SK-N-SH (cell line): ENCODE measurements around the gene DDX24. TPM values are rescaled to one million over a fixed set of nuclear protein-coding genes. Genes with fewer than 3 reads are reported as not detected.
A peak's percentile ranks its signal among the peaks of the same experiment; 100 is the strongest.

ENCODE experiments used
- CTCF ChIA-PET: fragments of 300-600, 350-600 bp; formaldehyde crosslinking; extraction: SDS; loops from one replicate; lab custom pipeline; 2021; lab: Yijun Ruan, JAX
- POLR2A ChIA-PET: fragments of 350-600 bp; sonication (Branson Sonifier 250); formaldehyde crosslinking; extraction: SDS; loops from one replicate; lab custom pipeline; 2020; ENCODE audit warnings: antibody characterized with exemption, inconsistent platforms; lab: Yijun Ruan, JAX
- DNase-seq: peaks from one replicate; pipeline ENCODE4 v3.0.0; 2012
- H2AFZ ChIP-seq: fragments of 200-600 bp; sonication (generic); 2 replicates; pipeline ENCODE4 v1.8.1; 2016; ENCODE audit warnings: antibody characterized with exemption, mild to moderate bottlenecking, low read depth
- H3F3A ChIP-seq: fragments of 200-600 bp; sonication (generic); replicated peaks from 2 replicates; pipeline ENCODE3; 2016; ENCODE audit warnings: antibody characterized with exemption, mild to moderate bottlenecking; ENCODE audit not compliant: insufficient read depth
- H3K27ac ChIP-seq, 2 experiments: fragments of 200-500 bp in 1 of 2; fragments of 200-600 bp in 1 of 2; sonication (Bioruptor generic) in 1 of 2; sonication (generic), shearing (Covaris generic) in 1 of 2; 2 replicates each; pipeline versions ENCODE4 v1.5.1 to v1.6.1; 2014 to 2016; ENCODE audit warnings: low read depth in 2 of 2, inconsistent platforms in 1 of 2, low read length in 1 of 2, mild to moderate bottlenecking in 1 of 2, mixed read lengths in 1 of 2
- H3K27me3 ChIP-seq: fragments of 200-600 bp; sonication (generic), shearing (Covaris generic); 2 replicates; pipeline ENCODE4 v1.6.1; 2016; ENCODE audit warnings: mixed run types; ENCODE audit not compliant: insufficient read depth
- H3K36me3 ChIP-seq, 2 experiments: fragments of 200-500 bp in 1 of 2; fragments of 200-600 bp in 1 of 2; sonication (Bioruptor generic) in 1 of 2; sonication (generic) in 1 of 2; replicated peaks in 1 of 2; 2 replicates each; pipeline versions ENCODE3 to v1.5.1; 2014 to 2016; ENCODE audit warnings: low read length in 1 of 2, mild to moderate bottlenecking in 1 of 2; ENCODE audit not compliant: insufficient read depth in 2 of 2, control insufficient read depth in 1 of 2
- H3K4me1 ChIP-seq, 2 experiments: fragments of 200-500 bp in 1 of 2; fragments of 200-600 bp in 1 of 2; sonication (Bioruptor generic) in 1 of 2; sonication (generic), shearing (Covaris generic) in 1 of 2; 2 replicates each; pipeline versions ENCODE4 v1.5.1 to v1.6.1; 2014 to 2016; ENCODE audit warnings: low read depth in 1 of 2, low read length in 1 of 2, mixed run types in 1 of 2; ENCODE audit not compliant: insufficient read depth in 2 of 2, control insufficient read depth in 1 of 2
- H3K4me2 ChIP-seq: fragments of 200-600 bp; sonication (generic), shearing (Covaris generic); 2 replicates; pipeline ENCODE4 v1.6.1; 2017; ENCODE audit warnings: mixed run types
- H3K4me3 ChIP-seq, 2 experiments: fragments of 200-500 bp in 1 of 2; fragments of 200-600 bp in 1 of 2; sonication (Bioruptor generic) in 1 of 2; sonication (generic), shearing (Covaris generic) in 1 of 2; 2 replicates each; pipeline versions ENCODE4 v1.5.1 to v1.8.1; 2014 to 2016; ENCODE audit warnings: low read depth in 2 of 2, inconsistent platforms in 1 of 2, low read length in 1 of 2, mild to moderate bottlenecking in 1 of 2, mixed read lengths in 1 of 2, moderate library complexity in 1 of 2
- H3K79me2 ChIP-seq: fragments of 200-600 bp; sonication (generic); 2 replicates; pipeline ENCODE4 v1.8.1; 2017; ENCODE audit warnings: mild to moderate bottlenecking; ENCODE audit not compliant: insufficient read depth
- H3K9ac ChIP-seq: fragments of 200-600 bp; sonication (generic); 2 replicates; pipeline ENCODE4 v1.6.1; 2017; ENCODE audit warnings: mixed run types
- H3K9me2 ChIP-seq: fragments of 200-600 bp; sonication (generic); 2 replicates; pipeline ENCODE4 v1.6.1; 2017; ENCODE audit warnings: mixed run types
- H3K9me3 ChIP-seq: fragments of 200-600 bp; sonication (generic); 2 replicates; pipeline ENCODE4 v1.6.1; 2017; ENCODE audit warnings: mixed run types, mild to moderate bottlenecking, moderate library complexity
- H4K20me1 ChIP-seq: fragments of 200-600 bp; sonication (generic); 2 replicates; pipeline ENCODE4 v1.6.1; 2017; ENCODE audit warnings: mild to moderate bottlenecking, mixed run types; ENCODE audit not compliant: insufficient read depth
- GABPA ChIP-seq: IDR thresholded peaks from 2 replicates; pipeline ENCODE4 v1.4.0; 2012; ENCODE audit warnings: low read depth, mild to moderate bottlenecking
- MEF2A ChIP-seq: IDR thresholded peaks from 2 replicates; pipeline ENCODE4 v1.4.0; 2012; ENCODE audit warnings: low read depth, borderline replicate concordance
- SIN3A ChIP-seq: IDR thresholded peaks from 2 replicates; pipeline ENCODE4 v1.6.1; 2012; ENCODE audit warnings: low read depth, mild to moderate bottlenecking, low read length, moderate library complexity, borderline replicate concordance
- TCF12 ChIP-seq: IDR thresholded peaks from 2 replicates; pipeline ENCODE4 v1.4.0; 2012
- WGBS: methylation state at CpG from one replicate; pipeline ENCODE4 v1.1.6; 2017; ENCODE audit warnings: low lambda C conversion rate; 5-methylcytosine and 5-hydroxymethylcytosine counted together
- polyA plus RNA-seq, 3 experiments: library from polyadenylated mRNA; depleted of rRNA; stranded (reverse); fragments of >200 nt; gene quantifications; 2 replicates each; pipeline ENCODE4 v1.2.3, GENCODE V29; 2012
- TF ChIP-seq, protein P1 (sequence below): fragments of 150-350 bp; IDR thresholded peaks from 2 replicates; pipeline ENCODE4 v1.6.1; 2017; ENCODE audit warnings: antibody characterized with exemption, low read length, low read depth, borderline replicate concordance
- TF ChIP-seq, protein P2 (sequence below): IDR thresholded peaks from 2 replicates; pipeline ENCODE4 v1.4.0; 2012; ENCODE audit warnings: low read depth, borderline replicate concordance
- TF ChIP-seq, protein P3 (sequence below): IDR thresholded peaks from 2 replicates; pipeline ENCODE4; 2012

The DDX24 gene
- polyA plus RNA-seq, 1 of the 3 experiments (the other 2 are of a cell fraction), result 108 TPM

DNA sequence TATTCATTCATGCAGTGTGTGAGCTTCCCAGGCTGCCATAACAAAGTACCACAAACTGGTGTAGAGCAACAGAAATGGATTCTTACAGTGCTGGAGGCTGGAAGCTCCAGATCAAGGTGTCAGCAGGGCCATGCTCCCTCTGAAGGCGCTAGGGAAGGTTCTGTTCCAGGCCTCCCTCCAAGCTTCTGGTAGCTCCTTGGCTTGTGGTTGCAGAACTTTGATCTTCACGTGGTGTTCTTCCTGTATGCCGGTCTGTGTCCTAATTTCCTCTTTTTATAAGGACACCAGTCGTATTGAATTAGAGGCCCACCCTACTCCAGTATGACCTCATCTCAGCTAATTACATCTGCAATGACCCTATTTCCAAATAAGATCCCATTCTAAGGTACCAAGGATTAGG, 51.7 kb downstream of the DDX24 start:
- no peak for DNase-seq
- H2AFZ ChIP-seq, result no peak overlapping the region
- no peaks in the 10 kb centered on the region for H3K79me2 ChIP-seq
- POLR2A ChIA-PET, result no interaction called here
- H3K9me2 ChIP-seq, result no peaks in the 10 kb centered on the region
- H3K9ac ChIP-seq, result no peak overlapping the region
- H4K20me1 ChIP-seq, result no peaks in the 10 kb centered on the region
- no peaks in the 10 kb centered on the region for H3K9me3 ChIP-seq
- WGBS, result 94% methylated on average over 4 of the region's 4 CpGs
- no peak overlapping the region for H3K4me3 ChIP-seq
- no peak for TF ChIP-seq SIN3A
- H3K27me3 ChIP-seq, result no peaks in the 10 kb centered on the region
- H3F3A ChIP-seq, result no peaks in the 10 kb centered on the region
- no peak overlapping the region for H3K27ac ChIP-seq
- CTCF ChIA-PET, result interaction anchor here (1.7 to 3.9 kb wide), 5 partner anchors 8 to 108 kb away, joined by 3 to 23 read pairs (median 7); no protein-coding TSS in a partner anchor
- H3K4me2 ChIP-seq, result no peak overlapping the region
- H3K4me1 ChIP-seq, result peaks cover 0 to 10% of the 10 kb centered on the region in 2 experiments; a peak in 1 of 4 replicates
- H3K36me3 ChIP-seq, result no peaks in the 10 kb centered on the region

DNA sequence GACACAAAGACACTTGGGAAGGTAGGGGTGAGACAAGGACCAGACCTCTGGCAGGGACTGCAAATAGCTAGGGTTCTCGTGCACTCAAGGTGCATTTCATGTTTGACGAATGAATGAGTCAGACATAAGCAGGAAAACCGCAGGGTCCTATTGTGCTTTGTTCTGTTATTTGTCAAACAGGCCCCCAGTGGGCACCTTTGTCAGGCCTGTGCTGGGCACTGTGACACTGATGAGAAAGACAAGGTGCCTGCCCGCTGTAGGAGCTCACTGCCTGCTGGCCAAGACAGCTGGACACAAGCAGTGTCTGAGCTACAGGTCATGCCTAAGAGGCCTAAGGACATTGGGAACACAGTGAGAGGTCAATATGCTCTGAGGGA, 52.6 kb downstream of the DDX24 start:
- CTCF ChIA-PET, result interaction anchor here (1.1 to 3.9 kb wide), 7 partner anchors 9 to 109 kb away, joined by 3 to 23 read pairs (median 5); no protein-coding TSS in a partner anchor
- no peak for DNase-seq
- no peak overlapping the region for H3K9ac ChIP-seq
- H3K79me2 ChIP-seq, result no peaks in the 10 kb centered on the region
- no peaks in the 10 kb centered on the region for H4K20me1 ChIP-seq
- H3K27ac ChIP-seq, result no peak overlapping the region
- POLR2A ChIA-PET, result no interaction called here
- H3F3A ChIP-seq, result no peaks in the 10 kb centered on the region
- no peak overlapping the region for H3K4me2 ChIP-seq
- H3K9me2 ChIP-seq, result no peaks in the 10 kb centered on the region
- H3K36me3 ChIP-seq, result no peaks in the 10 kb centered on the region
- no peak overlapping the region for H2AFZ ChIP-seq
- no peaks in the 10 kb centered on the region for H3K9me3 ChIP-seq
- H3K4me1 ChIP-seq, result peaks cover 0 to 10% of the 10 kb centered on the region in 2 experiments; a peak in 1 of 4 replicates
- no peak overlapping the region for H3K4me3 ChIP-seq
- no peaks in the 10 kb centered on the region for H3K27me3 ChIP-seq
- TF ChIP-seq MEF2A (no peak), TCF12 (peak; percentile 27; the same call in 1 of the 2 replicates), GABPA (no peak)
- TF ChIP-seq, protein P1, sequence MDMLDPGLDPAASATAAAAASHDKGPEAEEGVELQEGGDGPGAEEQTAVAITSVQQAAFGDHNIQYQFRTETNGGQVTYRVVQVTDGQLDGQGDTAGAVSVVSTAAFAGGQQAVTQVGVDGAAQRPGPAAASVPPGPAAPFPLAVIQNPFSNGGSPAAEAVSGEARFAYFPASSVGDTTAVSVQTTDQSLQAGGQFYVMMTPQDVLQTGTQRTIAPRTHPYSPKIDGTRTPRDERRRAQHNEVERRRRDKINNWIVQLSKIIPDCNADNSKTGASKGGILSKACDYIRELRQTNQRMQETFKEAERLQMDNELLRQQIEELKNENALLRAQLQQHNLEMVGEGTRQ, result no peak
- TF ChIP-seq, protein P2, sequence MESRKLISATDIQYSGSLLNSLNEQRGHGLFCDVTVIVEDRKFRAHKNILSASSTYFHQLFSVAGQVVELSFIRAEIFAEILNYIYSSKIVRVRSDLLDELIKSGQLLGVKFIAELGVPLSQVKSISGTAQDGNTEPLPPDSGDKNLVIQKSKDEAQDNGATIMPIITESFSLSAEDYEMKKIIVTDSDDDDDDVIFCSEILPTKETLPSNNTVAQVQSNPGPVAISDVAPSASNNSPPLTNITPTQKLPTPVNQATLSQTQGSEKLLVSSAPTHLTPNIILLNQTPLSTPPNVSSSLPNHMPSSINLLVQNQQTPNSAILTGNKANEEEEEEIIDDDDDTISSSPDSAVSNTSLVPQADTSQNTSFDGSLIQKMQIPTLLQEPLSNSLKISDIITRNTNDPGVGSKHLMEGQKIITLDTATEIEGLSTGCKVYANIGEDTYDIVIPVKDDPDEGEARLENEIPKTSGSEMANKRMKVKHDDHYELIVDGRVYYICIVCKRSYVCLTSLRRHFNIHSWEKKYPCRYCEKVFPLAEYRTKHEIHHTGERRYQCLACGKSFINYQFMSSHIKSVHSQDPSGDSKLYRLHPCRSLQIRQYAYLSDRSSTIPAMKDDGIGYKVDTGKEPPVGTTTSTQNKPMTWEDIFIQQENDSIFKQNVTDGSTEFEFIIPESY, result no peak
- TF ChIP-seq, protein P3, sequence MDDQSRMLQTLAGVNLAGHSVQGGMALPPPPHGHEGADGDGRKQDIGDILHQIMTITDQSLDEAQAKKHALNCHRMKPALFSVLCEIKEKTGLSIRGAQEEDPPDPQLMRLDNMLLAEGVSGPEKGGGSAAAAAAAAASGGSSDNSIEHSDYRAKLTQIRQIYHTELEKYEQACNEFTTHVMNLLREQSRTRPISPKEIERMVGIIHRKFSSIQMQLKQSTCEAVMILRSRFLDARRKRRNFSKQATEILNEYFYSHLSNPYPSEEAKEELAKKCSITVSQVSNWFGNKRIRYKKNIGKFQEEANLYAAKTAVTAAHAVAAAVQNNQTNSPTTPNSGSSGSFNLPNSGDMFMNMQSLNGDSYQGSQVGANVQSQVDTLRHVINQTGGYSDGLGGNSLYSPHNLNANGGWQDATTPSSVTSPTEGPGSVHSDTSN, result 0 out of 2 replicates have a peak, but pooled peaks have one; percentile 33
- WGBS, result 63% methylated on average over 4 of the region's 4 CpGs
